Measurements from ENCODE around the gene POLE3.

Gene POLE3

GRCh38 chr9:113360242-113360842 is 50.1 kb downstream of the POLE3 start:
- TF ChIP-seq MAX (IDR thresholded peaks at IDR 0.05): no peak
- no peak for TF ChIP-seq REST (IDR thresholded peaks at IDR 0.05; ENCODE audit: low read depth)
- TF ChIP-seq EP300 (IDR thresholded peaks at IDR 0.05; ENCODE audit: borderline replicate concordance): no peak
- TF ChIP-seq EGR1 (IDR thresholded peaks at IDR 0.05): no peak
- no peak for TF ChIP-seq NFIC (IDR thresholded peaks at IDR 0.05)
- TF ChIP-seq TEAD4 (IDR thresholded peaks at IDR 0.05): no peak
- no peak for TF ChIP-seq TAF1 (IDR thresholded peaks at IDR 0.05; ENCODE audit: low read depth)
- no peak for TF ChIP-seq CEBPB (IDR thresholded peaks at IDR 0.05)
- no peak for TF ChIP-seq USF1 (IDR thresholded peaks at IDR 0.05)
- no peak for TF ChIP-seq CREB1 (IDR thresholded peaks at IDR 0.05; ENCODE audit: low read depth)
- no peak for TF ChIP-seq RAD21 (IDR thresholded peaks at IDR 0.05; ENCODE audit: low read depth)
- no peak for TF ChIP-seq ZBTB7A (IDR thresholded peaks at IDR 0.05; ENCODE audit: low read depth)
- no peak for TF ChIP-seq YY1 (IDR thresholded peaks at IDR 0.05; ENCODE audit: low read depth)
- TF ChIP-seq TCF12 (IDR thresholded peaks at IDR 0.05; ENCODE audit: low read depth): no peak

- TF ChIP-seq USF1 (IDR thresholded peaks at IDR 0.05) (no peak), ZBTB7A (IDR thresholded peaks at IDR 0.05; ENCODE audit: low read depth) (no peak), TEAD4 (IDR thresholded peaks at IDR 0.05) (no peak), REST (IDR thresholded peaks at IDR 0.05; ENCODE audit: low read depth) (no peak), RAD21 (IDR thresholded peaks at IDR 0.05; ENCODE audit: low read depth) (no peak), MAX (IDR thresholded peaks at IDR 0.05) (no peak), YY1 (IDR thresholded peaks at IDR 0.05; ENCODE audit: low read depth) (no peak), TCF12 (IDR thresholded peaks at IDR 0.05; ENCODE audit: low read depth) (no peak), CREB1 (IDR thresholded peaks at IDR 0.05; ENCODE audit: low read depth) (no peak), NFIC (IDR thresholded peaks at IDR 0.05) (no peak)
These were observed 51.1 kb downstream of the POLE3 start for GRCh38 chr9:113359385-113359784.
